BLaER1 (cell line): ENCODE data around the gene MZT2B.
"Not testable (repeated sequence)": the region's sequence is repeated elsewhere in the genome, so short reads cannot be mapped to it uniquely, and the experiment has no call there.

Experiments
- H3K27ac ChIP-seq: shearing (Covaris generic); formaldehyde crosslinking; 2 replicates; pipeline ENCODE4 v1.8.1; 2022
- H3K27me3 ChIP-seq: shearing (Covaris generic); formaldehyde crosslinking; 2 replicates; pipeline ENCODE4 v1.8.1; 2022
- H3K36me3 ChIP-seq: shearing (Covaris generic); formaldehyde crosslinking; 2 replicates; pipeline ENCODE4 v1.8.1; 2022
- H3K4me1 ChIP-seq: shearing (Covaris generic); formaldehyde crosslinking; 2 replicates; pipeline ENCODE4 v1.8.1; 2022
- H3K4me2 ChIP-seq: shearing (Covaris generic); formaldehyde crosslinking; 2 replicates; pipeline ENCODE4 v1.8.1; 2022
- H3K4me3 ChIP-seq: shearing (Covaris generic); formaldehyde crosslinking; 2 replicates; pipeline ENCODE4 v1.8.1; 2022
- H3K9ac ChIP-seq: shearing (Covaris generic); formaldehyde crosslinking; 2 replicates; pipeline ENCODE4 v1.8.1; 2022
- H3K9me3 ChIP-seq: shearing (Covaris generic); formaldehyde crosslinking; 2 replicates; pipeline ENCODE4 v1.8.1; 2022
- H4K20me1 ChIP-seq: shearing (Covaris generic); formaldehyde crosslinking; 2 replicates; pipeline ENCODE4 v1.8.1; 2022
- Cebpa-rat ChIP-seq: shearing (Covaris generic); IDR thresholded peaks from 2 replicates; pipeline ENCODE4 v1.8.1; 2022

Gene MZT2B

DNA sequence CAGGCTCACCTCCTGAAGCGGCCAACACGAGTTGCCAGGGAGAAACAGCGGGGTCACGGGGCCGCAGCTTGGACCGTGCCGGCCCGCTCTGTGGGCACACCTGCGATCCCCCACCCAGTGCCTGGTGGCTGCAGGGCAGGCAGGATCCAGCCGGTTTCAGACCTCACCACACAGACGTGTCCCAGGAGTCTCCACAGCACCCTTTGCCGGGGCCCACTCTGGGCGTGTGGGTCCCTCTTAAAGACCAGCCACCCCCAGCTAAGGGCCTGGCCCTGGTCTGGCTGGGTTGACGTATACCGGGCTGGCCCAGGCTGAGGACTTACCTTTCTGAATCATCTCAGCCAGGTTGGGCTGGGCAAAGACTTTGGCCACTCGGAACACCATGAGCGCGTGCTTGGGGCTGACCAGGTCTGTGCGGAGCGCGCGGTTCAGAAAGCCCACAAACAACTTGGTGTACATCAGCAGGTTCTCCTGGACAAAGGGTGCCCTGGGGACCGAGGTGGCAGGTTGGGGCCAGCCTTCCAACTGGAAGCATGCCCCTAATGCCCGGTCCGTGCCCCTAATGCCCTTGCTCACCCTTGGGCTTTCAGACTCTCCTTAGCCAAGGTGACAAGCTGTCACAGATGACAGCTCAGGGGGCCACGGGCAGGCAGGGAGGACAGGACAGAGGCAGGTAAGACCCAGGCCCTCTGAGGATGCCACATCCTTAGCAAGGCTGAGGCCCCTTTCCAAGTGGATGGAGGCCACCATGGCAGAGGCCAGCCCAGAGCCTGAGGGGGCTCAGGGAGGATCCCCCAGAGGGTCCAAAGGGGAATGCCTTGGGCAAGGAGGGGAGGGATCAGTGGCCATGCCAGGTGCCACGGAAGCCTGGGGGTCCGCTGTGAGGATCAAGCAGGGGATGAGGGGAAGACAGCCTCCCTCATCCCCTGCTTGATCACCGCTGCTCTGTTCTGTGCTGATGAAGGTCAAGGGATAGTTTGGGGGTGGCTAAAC lies 27.0 kb upstream of the MZT2B start:
- H3K9ac ChIP-seq: no peak overlapping the region
- H3K27me3 ChIP-seq: no peaks in the 10 kb centered on the region
- no peaks in the 10 kb centered on the region for H3K9me3 ChIP-seq
- no peak for TF ChIP-seq Cebpa-rat
- peaks cover 44% of the 10 kb centered on the region for H3K4me1 ChIP-seq
- 0 out of 2 replicates have a peak overlapping the region, but pooled peaks have one; percentile 6 for H3K27ac ChIP-seq
- peaks cover 70% of the 10 kb centered on the region for H3K36me3 ChIP-seq
- H4K20me1 ChIP-seq: peaks cover 50% of the 10 kb centered on the region
- no peak overlapping the region for H3K4me3 ChIP-seq
- H3K4me2 ChIP-seq: no peak overlapping the region

DNA sequence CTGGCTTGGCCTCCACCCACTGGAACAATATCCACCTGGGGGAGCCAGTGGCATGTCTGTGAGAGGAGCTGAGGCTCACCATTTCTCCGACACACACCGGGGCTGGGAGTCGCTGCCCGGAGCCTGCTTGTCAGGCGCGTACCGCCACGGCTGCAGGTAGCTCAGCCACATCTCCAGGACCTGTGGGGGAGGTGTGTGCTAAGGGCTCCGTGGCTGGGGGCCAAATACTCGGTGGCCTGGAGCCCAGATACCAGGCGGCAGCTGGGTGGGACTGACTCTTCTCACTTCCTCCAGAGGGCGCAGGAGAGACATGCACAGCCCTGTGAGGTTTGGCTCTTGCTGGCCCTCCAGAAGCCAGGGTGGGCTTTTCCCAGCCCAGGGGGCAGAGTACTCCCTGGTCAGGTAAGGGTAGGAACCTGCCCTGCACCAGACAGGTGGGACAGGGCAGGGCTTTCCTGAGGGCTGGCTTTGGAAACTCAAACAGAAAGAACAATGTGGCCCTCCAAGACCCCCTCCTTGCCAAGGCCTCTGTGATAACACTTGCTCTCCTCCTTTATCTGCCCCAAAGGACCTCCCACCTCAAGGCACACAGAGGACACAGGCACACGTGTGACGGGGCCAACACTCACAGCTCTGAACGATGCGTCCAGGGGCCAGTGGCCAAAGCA lies 26.0 kb upstream of the MZT2B start:
- not testable (repeated sequence) for H3K9ac ChIP-seq, H3K9me3 ChIP-seq, H3K27me3 ChIP-seq, H3K4me3 ChIP-seq
- Histone ChIP-seq H3K36me3 (peaks cover 63% of the 10 kb centered on the region), H4K20me1 (peaks cover 60% of the 10 kb centered on the region), H3K4me2 (peak overlapping the region; percentile 86), H3K4me1 (peaks cover 51% of the 10 kb centered on the region), H3K27ac (peak overlapping the region; percentile 47)

DNA sequence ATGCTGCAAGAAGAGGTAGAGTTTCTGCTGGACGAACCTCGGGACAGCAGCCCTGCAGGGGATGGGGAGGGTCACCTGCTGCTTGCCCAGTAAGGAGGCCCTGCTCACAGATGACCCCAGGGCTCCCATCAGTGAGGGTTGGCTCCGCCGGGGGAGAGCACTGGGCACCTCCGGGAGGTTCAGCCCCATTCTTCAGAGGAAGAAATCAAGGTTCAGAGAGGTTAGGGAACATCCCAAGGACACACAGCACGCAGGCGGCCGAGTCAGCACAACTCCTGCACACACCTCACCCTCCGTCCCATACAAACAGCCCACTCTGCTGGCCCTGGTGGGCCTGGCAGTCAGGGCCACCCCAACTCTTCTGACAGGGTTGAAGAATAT lies 25.4 kb upstream of the MZT2B start:
- Histone ChIP-seq H3K27ac (peak overlapping the region; percentile 47), H3K27me3 (no peaks in the 10 kb centered on the region), H3K4me3 (no peak overlapping the region), H3K4me1 (peaks cover 56% of the 10 kb centered on the region), H4K20me1 (peaks cover 66% of the 10 kb centered on the region), H3K9ac (no peak overlapping the region; the same call in 1 of the 2 replicates), H3K4me2 (peak overlapping the region; percentile 86), H3K9me3 (no peaks in the 10 kb centered on the region), H3K36me3 (peaks cover 66% of the 10 kb centered on the region)
- no peak for TF ChIP-seq Cebpa-rat

DNA sequence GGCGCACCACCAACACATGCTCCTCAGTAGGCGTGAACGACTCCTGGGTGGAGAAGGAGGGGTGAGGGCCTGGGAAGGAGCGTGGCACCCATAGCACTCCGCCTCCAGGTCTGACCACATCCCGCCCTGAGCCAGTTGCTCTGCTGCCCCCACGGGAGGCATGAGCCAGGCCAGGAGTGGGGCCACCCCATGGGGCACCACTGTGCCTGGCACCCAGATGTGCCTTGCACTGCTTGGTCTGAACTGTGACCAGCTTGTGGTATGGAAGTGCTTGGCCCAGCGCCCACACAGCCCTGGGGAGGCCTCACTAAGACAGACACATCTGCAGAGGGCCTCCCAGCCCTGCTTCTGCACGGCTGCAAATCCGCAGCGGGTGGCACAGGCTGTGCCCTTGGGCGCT lies 24.7 kb upstream of the MZT2B start:
- Histone ChIP-seq H3K4me1 (peaks cover 56% of the 10 kb centered on the region), H3K4me3 (peak overlapping the region; percentile 48; the same call in 1 of the 2 replicates), H3K27ac (peak overlapping the region; percentile 92), H3K36me3 (peaks cover 63% of the 10 kb centered on the region), H3K4me2 (peak overlapping the region; percentile 86), H3K9ac (peak overlapping the region; percentile 71), H4K20me1 (peaks cover 72% of the 10 kb centered on the region)
- not testable (repeated sequence) for H3K9me3 ChIP-seq, H3K27me3 ChIP-seq

DNA sequence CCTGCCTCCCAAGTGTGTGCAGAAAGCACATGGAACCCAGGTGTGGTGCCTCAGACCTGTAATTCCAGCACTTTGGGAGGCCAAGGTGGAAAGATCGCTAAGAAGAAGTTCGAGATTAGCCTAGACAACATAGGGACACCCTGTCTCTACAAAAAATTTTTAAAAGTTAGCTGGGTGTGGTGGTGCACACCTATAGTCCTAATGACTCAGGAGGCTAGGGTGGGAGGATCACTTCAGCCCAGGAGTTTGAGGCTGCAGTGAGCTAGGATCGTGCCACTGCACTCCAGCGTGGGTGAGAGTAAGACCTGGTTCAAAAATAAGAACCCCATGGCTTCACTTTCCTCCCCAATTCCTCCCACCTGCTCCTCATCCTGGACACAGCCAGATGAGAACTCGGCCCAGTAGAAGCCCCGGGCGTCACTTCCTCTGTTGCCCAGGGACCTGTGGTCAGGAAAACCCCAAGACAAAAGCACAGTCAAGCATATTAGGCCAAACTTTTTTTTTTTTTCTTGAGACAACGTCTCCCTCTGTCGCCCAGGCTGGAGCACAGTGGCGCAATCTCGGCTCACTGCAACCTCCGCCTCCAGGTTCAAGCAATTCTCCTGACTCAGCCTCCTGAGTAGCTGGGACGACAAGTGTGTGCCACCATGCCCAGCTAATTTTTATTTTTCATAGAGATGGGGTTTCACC lies 24.1 kb upstream of the MZT2B start:
- H3K4me3 ChIP-seq: peak overlapping the region; percentile 48; the same call in 1 of the 2 replicates
- H3K36me3 ChIP-seq: peaks cover 63% of the 10 kb centered on the region
- H4K20me1 ChIP-seq: peaks cover 79% of the 10 kb centered on the region
- TF ChIP-seq Cebpa-rat: peak; percentile 93
- peak overlapping the region; percentile 71 for H3K9ac ChIP-seq
- peak overlapping the region; percentile 86 for H3K4me2 ChIP-seq
- H3K9me3 ChIP-seq, H3K27me3 ChIP-seq: not testable (repeated sequence)
- H3K27ac ChIP-seq: peak overlapping the region; percentile 92
- H3K4me1 ChIP-seq: peaks cover 56% of the 10 kb centered on the region

DNA sequence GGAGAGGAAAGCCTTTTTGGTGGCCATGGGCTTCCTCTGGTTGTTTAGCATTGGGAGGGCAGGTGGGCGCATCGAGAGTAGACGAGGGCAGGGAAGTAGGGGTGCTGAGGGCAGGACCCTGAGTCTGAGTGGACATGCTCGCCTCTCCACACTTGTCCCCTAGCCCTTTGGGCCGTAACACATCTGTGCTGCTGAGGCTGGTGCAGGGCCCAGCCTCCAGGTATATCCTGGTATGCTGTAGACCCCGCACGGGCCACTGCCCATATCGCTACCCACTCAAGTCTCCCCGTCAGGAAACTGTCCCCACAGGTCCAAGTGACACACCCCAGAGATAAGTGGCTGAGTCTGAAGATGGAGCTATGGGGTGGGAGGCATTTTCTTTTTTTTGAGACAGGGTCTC lies 23.4 kb upstream of the MZT2B start:
- H3K27me3 ChIP-seq: no peaks in the 10 kb centered on the region
- H3K9ac ChIP-seq: 0 out of 2 replicates have a peak overlapping the region, but pooled peaks have one; percentile 38
- peak overlapping the region; percentile 92 for H3K27ac ChIP-seq
- no peaks in the 10 kb centered on the region for H3K9me3 ChIP-seq
- peak overlapping the region; percentile 86 for H3K4me2 ChIP-seq
- H3K4me1 ChIP-seq: peaks cover 56% of the 10 kb centered on the region
- no peak overlapping the region for H3K4me3 ChIP-seq
- peaks cover 63% of the 10 kb centered on the region for H3K36me3 ChIP-seq
- no peak for TF ChIP-seq Cebpa-rat
- H4K20me1 ChIP-seq: peaks cover 81% of the 10 kb centered on the region

DNA sequence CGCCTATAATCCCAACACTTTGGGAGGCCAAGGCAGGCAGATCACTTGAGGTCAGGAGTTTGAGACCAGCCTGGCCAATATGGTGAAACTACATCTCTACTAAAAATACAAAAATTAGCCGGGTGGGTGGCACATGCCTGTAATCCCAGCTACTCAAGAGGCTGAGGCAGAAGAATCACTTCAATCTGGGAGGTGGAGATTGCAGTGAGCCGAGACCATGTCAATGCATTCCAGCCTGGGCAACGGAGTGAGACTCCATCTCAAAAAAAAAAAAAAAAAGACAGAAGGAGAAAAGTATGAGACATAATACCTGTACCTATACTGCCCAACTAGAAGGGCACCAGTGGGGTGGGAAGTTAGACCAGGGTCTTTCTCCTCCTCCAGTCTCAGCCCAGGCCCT lies 22.7 kb upstream of the MZT2B start:
- Histone ChIP-seq H3K36me3 (peaks cover 63% of the 10 kb centered on the region), H3K4me1 (peaks cover 56% of the 10 kb centered on the region), H3K4me2 (peak overlapping the region; percentile 86), H4K20me1 (peaks cover 81% of the 10 kb centered on the region)
- not testable (repeated sequence) for H3K27me3 ChIP-seq, H3K9me3 ChIP-seq, H3K9ac ChIP-seq, H3K27ac ChIP-seq, H3K4me3 ChIP-seq

DNA sequence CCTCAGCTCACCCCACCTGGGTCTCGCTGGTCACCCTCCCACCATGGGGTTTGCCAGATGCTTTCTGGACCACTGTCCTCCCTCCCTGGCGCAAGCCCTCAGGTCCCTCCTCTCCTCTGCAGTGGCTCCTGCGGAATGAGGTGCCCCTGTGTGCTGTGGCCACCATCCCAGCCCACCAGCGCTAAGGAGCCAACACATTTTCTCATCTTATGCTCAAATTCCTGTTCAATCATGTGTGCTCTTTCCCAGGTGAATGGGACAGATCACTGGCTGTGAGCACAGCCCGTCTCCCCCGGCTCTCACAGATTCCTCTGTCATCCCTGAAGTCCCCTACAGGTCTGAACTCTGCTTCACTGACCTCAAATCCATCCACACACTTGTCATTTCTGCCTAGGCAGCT lies 21.9 kb upstream of the MZT2B start:
- no peaks in the 10 kb centered on the region for H3K27me3 ChIP-seq
- no peak overlapping the region for H3K4me3 ChIP-seq
- peaks cover 77% of the 10 kb centered on the region for H4K20me1 ChIP-seq
- H3K9ac ChIP-seq: no peak overlapping the region
- no peaks in the 10 kb centered on the region for H3K9me3 ChIP-seq
- peaks cover 56% of the 10 kb centered on the region for H3K4me1 ChIP-seq
- peak overlapping the region; percentile 86; the same call in 1 of the 2 replicates for H3K4me2 ChIP-seq
- H3K36me3 ChIP-seq: peaks cover 63% of the 10 kb centered on the region
- TF ChIP-seq Cebpa-rat: no peak
- no peak overlapping the region for H3K27ac ChIP-seq

DNA sequence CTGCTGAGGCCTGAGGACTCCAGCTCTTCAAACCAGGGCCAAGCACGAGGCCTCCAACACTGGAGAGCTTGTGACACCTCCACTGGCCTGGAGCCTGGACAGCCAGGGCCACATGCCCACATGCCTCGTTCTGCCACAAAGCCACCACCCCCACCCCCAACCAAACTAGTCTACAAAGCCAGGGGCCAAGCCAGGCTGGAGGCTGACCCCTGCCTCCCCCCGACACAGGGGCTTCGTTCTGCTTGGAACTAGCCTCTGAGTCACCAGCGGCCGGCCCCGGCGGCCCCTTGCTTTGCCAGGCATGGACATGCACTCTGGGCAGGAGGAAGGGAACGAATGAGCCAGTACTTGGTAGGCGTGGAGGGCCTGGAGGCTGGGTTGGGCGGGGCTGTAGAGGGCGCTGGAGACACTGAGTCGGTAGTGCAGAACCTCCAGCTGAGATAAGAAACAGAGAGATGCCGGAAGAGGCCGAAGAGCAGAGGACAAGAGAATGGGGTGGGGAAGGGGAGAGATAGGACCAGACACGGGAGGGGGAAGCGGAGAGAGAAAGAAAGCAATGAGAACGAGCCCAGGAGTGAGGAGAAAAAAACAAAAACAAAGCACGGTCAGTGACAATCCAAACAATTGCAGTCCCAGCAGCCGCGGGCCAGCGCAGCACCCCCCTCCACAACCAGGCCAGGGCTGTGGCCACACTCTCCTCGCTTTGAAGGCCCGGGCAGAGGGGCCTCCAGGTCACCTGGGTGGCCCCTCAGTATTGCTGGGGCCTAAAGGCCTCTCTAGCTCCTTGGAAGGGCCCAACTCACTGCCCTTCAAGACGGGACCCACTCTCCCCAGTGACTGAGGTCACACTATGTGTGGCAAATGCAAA lies 21.0 kb upstream of the MZT2B start:
- Histone ChIP-seq H4K20me1 (peaks cover 74% of the 10 kb centered on the region), H3K4me2 (peak overlapping the region; percentile 26; the same call in 1 of the 2 replicates), H3K36me3 (peaks cover 64% of the 10 kb centered on the region), H3K4me1 (peaks cover 52% of the 10 kb centered on the region)
- H3K4me3 ChIP-seq, H3K27ac ChIP-seq, H3K27me3 ChIP-seq, H3K9me3 ChIP-seq, H3K9ac ChIP-seq: not testable (repeated sequence)

DNA sequence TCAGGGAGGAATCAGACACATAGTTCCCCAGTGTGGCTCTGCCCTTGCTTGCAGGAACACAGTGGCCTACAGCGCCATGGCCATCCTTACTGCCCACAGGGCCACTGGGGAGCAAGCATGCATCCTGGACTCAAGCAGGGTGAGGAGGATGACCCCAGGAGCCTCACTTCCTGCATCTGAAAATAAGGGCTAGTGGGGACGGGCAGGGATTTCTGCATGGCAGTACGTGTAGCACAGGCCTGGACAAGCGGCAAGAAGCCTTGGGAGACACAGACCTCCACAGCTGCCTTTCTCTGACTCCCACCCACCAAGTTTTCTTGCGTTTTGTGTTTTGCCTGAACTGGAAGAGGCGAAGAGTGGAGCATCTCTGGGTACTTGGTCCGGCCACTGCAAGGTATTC lies 19.6 kb upstream of the MZT2B start:
- not testable (repeated sequence) for H3K9me3 ChIP-seq, H3K4me2 ChIP-seq, H3K27me3 ChIP-seq, H3K27ac ChIP-seq, H3K9ac ChIP-seq, H3K4me3 ChIP-seq
- Histone ChIP-seq H3K36me3 (peaks cover 78% of the 10 kb centered on the region), H4K20me1 (peaks cover 68% of the 10 kb centered on the region), H3K4me1 (peaks cover 38% of the 10 kb centered on the region)
